GM23338 (cell line): Measurements from ENCODE around the gene CAPZB. TPM values are rescaled to one million over a fixed set of nuclear protein-coding genes. Genes with fewer than 3 reads are reported as not detected.

ENCODE experiments used
- ATAC-seq: fragments of 200-7000 bp; cut with Tn5 transposase; 3 replicates; pipeline ENCODE4 v1.9.1; 2020
- DNase-seq: peaks from one replicate; pipeline ENCODE4 v3.0.0-alpha.2; 2015; ENCODE audit warnings: low spot score
- H2AFZ ChIP-seq: fragments of 200-600 bp; sonication (generic); 2 replicates; pipeline ENCODE4 v1.8.0; 2016; ENCODE audit warnings: antibody characterized with exemption, mild to moderate bottlenecking, moderate library complexity
- H3F3A ChIP-seq: fragments of 200-600 bp; sonication (generic); replicated peaks from 2 replicates; pipeline ENCODE4 v1.8.0; 2017; ENCODE audit warnings: antibody characterized with exemption, mixed run types, low read depth
- H3K27ac ChIP-seq: fragments of 200-600 bp; sonication (generic); 2 replicates; pipeline ENCODE4 v1.6.1; 2016; ENCODE audit warnings: low read depth
- H3K27me3 ChIP-seq: fragments of 200-600 bp; sonication (generic); 2 replicates; pipeline ENCODE4 v1.8.0; 2016; ENCODE audit warnings: mild to moderate bottlenecking, mixed run types, moderate library complexity; ENCODE audit not compliant: insufficient read depth
- H3K36me3 ChIP-seq: fragments of 200-600 bp; sonication (generic); 2 replicates; pipeline ENCODE4 v1.8.0; 2016; ENCODE audit warnings: mild to moderate bottlenecking; ENCODE audit not compliant: insufficient read depth
- H3K4me1 ChIP-seq: fragments of 200-600 bp; sonication (generic); 2 replicates; pipeline ENCODE4 v1.8.0; 2016; ENCODE audit warnings: mild to moderate bottlenecking, moderate library complexity; ENCODE audit not compliant: insufficient read depth
- H3K4me2 ChIP-seq: fragments of 200-600 bp; sonication (generic); 2 replicates; pipeline ENCODE4 v1.7.1; 2017; ENCODE audit warnings: mixed run types
- H3K4me3 ChIP-seq: fragments of 200-600 bp; sonication (generic); 2 replicates; pipeline ENCODE4 v1.6.1; 2016; ENCODE audit warnings: mixed run types
- H3K79me2 ChIP-seq: fragments of 200-600 bp; sonication (generic); replicated peaks from 2 replicates; pipeline ENCODE4 v1.8.0; 2017; ENCODE audit warnings: mild to moderate bottlenecking; ENCODE audit not compliant: insufficient read depth
- H3K9me2 ChIP-seq: fragments of 200-600 bp; sonication (generic); 2 replicates; pipeline ENCODE4 v1.8.0; 2017; ENCODE audit not compliant: insufficient read depth
- H4K20me1 ChIP-seq: fragments of 200-600 bp; sonication (generic); replicated peaks from 2 replicates; pipeline ENCODE4 v1.8.0; 2017; ENCODE audit warnings: mild to moderate bottlenecking; ENCODE audit not compliant: insufficient read depth
- H3K27ac Mint-ChIP-seq: 2 replicates; pipeline ENCODE4 v1.8.0; 2020; ENCODE audit warnings: inconsistent platforms, mild to moderate bottlenecking, moderate library complexity, mixed read lengths
- H3K27me3 Mint-ChIP-seq: 3 replicates; pipeline ENCODE4 v1.8.0; 2022; ENCODE audit warnings: low read depth, mild to moderate bottlenecking, moderate library complexity, mixed read lengths, inconsistent platforms; ENCODE audit not compliant: insufficient read depth, poor library complexity
- H3K36me3 Mint-ChIP-seq: 3 replicates; pipeline ENCODE4 v1.8.0; 2021; ENCODE audit warnings: low read depth, mild to moderate bottlenecking, inconsistent platforms, moderate library complexity, mixed read lengths
- H3K4me1 Mint-ChIP-seq: 3 replicates; pipeline ENCODE4 v1.8.0; 2020; ENCODE audit warnings: mild to moderate bottlenecking, inconsistent platforms, mixed read lengths
- H3K4me3 Mint-ChIP-seq: 3 replicates; pipeline ENCODE4 v1.8.0; 2021; ENCODE audit warnings: moderate library complexity, mild to moderate bottlenecking, inconsistent platforms, mixed read lengths
- H3K9me3 Mint-ChIP-seq: 3 replicates; pipeline ENCODE4 v1.8.0; 2020; ENCODE audit warnings: moderate library complexity, mild to moderate bottlenecking, inconsistent platforms, mixed read lengths
- CREB1 ChIP-seq: fragments of 250-450 bp; sonication (Bioruptor Pico); IDR thresholded peaks from 2 replicates; pipeline ENCODE4 v1.5.0; 2020; ENCODE audit warnings: low read depth, mild to moderate bottlenecking, moderate library complexity
- CTCF ChIP-seq, 2 experiments: fragments of 200-600 bp in 1 of 2; sonication (generic) in 1 of 2; conservative IDR thresholded peaks; 2 replicates each; pipeline versions ENCODE4 v1.5.1 to v1.6.1; 2016 to 2017; ENCODE audit warnings: antibody characterized with exemption in 2 of 2, low read depth in 2 of 2, mild to moderate bottlenecking in 2 of 2, moderate library complexity in 1 of 2
- EZH2 ChIP-seq: fragments of 200-600 bp; sonication (generic); IDR thresholded peaks from one replicate; pipeline ENCODE4 v1.8.0; 2017; ENCODE audit warnings: antibody characterized with exemption, mild to moderate bottlenecking, low read depth; ENCODE audit not compliant: unreplicated experiment
- EZH2phosphoT487 ChIP-seq: fragments of 200-600 bp; sonication (generic); IDR thresholded peaks from one replicate; pipeline ENCODE4 v1.8.1; 2018; ENCODE audit warnings: antibody characterized with exemption; ENCODE audit not compliant: unreplicated experiment
- JUNB ChIP-seq: IDR thresholded peaks from one replicate; pipeline ENCODE4 v1.6.1; 2016; ENCODE audit warnings: antibody characterized with exemption; ENCODE audit not compliant: unreplicated experiment
- NANOG ChIP-seq: IDR thresholded peaks from 2 replicates; pipeline ENCODE4 v1.6.1; 2016; ENCODE audit warnings: antibody characterized with exemption, borderline replicate concordance
- POLR2AphosphoS5 ChIP-seq: IDR thresholded peaks from 2 replicates; pipeline ENCODE4 v1.6.1; 2016; ENCODE audit warnings: antibody characterized with exemption, low read depth
- STAT1 ChIP-seq: IDR thresholded peaks from one replicate; pipeline ENCODE4 v1.6.1; 2016; ENCODE audit warnings: antibody characterized with exemption; ENCODE audit not compliant: unreplicated experiment
- ZNF114 ChIP-seq: fragments of 250-450 bp; sonication (Bioruptor Pico); IDR thresholded peaks from 2 replicates; pipeline ENCODE4 v1.5.0; 2020; ENCODE audit warnings: mild to moderate bottlenecking, moderate library complexity
- ZNF331 ChIP-seq: fragments of 250-450 bp; sonication (Bioruptor Pico); IDR thresholded peaks from 2 replicates; pipeline ENCODE4 v1.5.0; 2020; ENCODE audit warnings: low read depth, mild to moderate bottlenecking, moderate library complexity
- ZNF462 ChIP-seq: fragments of 250-450 bp; sonication (Bioruptor Pico); IDR thresholded peaks from 2 replicates; pipeline ENCODE4 v1.5.0; 2020; ENCODE audit warnings: mild to moderate bottlenecking, moderate library complexity
- polyA plus RNA-seq: library from polyadenylated mRNA; unstranded; fragments of >200 nt; fragmentation: Nextera tagmentation; extraction: Ambion mirVana; gene quantifications from 2 replicates; pipeline ENCODE4 v1.2.1, GENCODE V29; 2016
- total RNA-seq: library from RNA; depleted of rRNA; stranded (reverse); fragments of >200 nt; shearing (Covaris generic); gene quantifications from 2 replicates; pipeline ENCODE4 v1.2.3, GENCODE V29; 2014
- TF ChIP-seq, protein P1 (sequence below): IDR thresholded peaks from 2 replicates; pipeline ENCODE4 v1.6.1; 2016; ENCODE audit warnings: antibody characterized with exemption
- TF ChIP-seq, protein P2 (sequence below): IDR thresholded peaks from one replicate; pipeline ENCODE4 v1.6.1; 2018; ENCODE audit warnings: antibody characterized with exemption; ENCODE audit not compliant: unreplicated experiment

CAPZB gene
- total and polyA plus RNA-seq, 2 experiments from 2014 or later: 195 to 348 TPM

GRCh38 chr1:19424651-19425570 lies 60.4 kb downstream of the CAPZB start:
- peaks cover 3% of the 10 kb centered on the region; the same call in 2 of the 3 replicates for H3K36me3 Mint-ChIP-seq
- Histone ChIP-seq H3K4me3 (no peak overlapping the region), H3K4me1 (peaks cover 15% of the 10 kb centered on the region), H3K36me3 (no peaks in the 10 kb centered on the region), H4K20me1 (peaks cover 92% of the 10 kb centered on the region), H3F3A (no peaks in the 10 kb centered on the region), H3K27ac (0 out of 2 replicates have a peak overlapping the region, but pooled peaks have one; percentile 32), H3K4me2 (no peak overlapping the region), H3K79me2 (peaks cover 100% of the 10 kb centered on the region), H3K27me3 (no peaks in the 10 kb centered on the region), H3K9me2 (no peaks in the 10 kb centered on the region), H2AFZ (no peak overlapping the region)
- H3K4me3 Mint-ChIP-seq: no peak overlapping the region
- ATAC-seq: no peak
- no peak for DNase-seq
- H3K27ac Mint-ChIP-seq: no peak overlapping the region
- no peak for TF ChIP-seq ZNF331 (CRISPR knock-in tag)
- no peak for TF ChIP-seq POLR2AphosphoS5
- no peak for TF ChIP-seq EZH2
- no peak for TF ChIP-seq ZNF462 (CRISPR knock-in tag)
- TF ChIP-seq JUNB: no peak
- no peak for TF ChIP-seq CREB1 (CRISPR knock-in tag)
- TF ChIP-seq STAT1: no peak
- TF ChIP-seq, protein P1, sequence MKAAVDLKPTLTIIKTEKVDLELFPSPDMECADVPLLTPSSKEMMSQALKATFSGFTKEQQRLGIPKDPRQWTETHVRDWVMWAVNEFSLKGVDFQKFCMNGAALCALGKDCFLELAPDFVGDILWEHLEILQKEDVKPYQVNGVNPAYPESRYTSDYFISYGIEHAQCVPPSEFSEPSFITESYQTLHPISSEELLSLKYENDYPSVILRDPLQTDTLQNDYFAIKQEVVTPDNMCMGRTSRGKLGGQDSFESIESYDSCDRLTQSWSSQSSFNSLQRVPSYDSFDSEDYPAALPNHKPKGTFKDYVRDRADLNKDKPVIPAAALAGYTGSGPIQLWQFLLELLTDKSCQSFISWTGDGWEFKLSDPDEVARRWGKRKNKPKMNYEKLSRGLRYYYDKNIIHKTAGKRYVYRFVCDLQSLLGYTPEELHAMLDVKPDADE: no peak
- TF ChIP-seq EZH2phosphoT487: no peak
- TF ChIP-seq NANOG: no peak
- TF ChIP-seq CTCF (conservative IDR thresholded peaks at IDR 0.05; ENCODE audit: low read depth in 2 of 2): no peak
- TF ChIP-seq, protein P2, sequence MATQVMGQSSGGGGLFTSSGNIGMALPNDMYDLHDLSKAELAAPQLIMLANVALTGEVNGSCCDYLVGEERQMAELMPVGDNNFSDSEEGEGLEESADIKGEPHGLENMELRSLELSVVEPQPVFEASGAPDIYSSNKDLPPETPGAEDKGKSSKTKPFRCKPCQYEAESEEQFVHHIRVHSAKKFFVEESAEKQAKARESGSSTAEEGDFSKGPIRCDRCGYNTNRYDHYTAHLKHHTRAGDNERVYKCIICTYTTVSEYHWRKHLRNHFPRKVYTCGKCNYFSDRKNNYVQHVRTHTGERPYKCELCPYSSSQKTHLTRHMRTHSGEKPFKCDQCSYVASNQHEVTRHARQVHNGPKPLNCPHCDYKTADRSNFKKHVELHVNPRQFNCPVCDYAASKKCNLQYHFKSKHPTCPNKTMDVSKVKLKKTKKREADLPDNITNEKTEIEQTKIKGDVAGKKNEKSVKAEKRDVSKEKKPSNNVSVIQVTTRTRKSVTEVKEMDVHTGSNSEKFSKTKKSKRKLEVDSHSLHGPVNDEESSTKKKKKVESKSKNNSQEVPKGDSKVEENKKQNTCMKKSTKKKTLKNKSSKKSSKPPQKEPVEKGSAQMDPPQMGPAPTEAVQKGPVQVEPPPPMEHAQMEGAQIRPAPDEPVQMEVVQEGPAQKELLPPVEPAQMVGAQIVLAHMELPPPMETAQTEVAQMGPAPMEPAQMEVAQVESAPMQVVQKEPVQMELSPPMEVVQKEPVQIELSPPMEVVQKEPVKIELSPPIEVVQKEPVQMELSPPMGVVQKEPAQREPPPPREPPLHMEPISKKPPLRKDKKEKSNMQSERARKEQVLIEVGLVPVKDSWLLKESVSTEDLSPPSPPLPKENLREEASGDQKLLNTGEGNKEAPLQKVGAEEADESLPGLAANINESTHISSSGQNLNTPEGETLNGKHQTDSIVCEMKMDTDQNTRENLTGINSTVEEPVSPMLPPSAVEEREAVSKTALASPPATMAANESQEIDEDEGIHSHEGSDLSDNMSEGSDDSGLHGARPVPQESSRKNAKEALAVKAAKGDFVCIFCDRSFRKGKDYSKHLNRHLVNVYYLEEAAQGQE: no peak
- TF ChIP-seq ZNF114 (CRISPR knock-in tag): no peak
- H3K4me1 Mint-ChIP-seq: peaks cover 26% of the 10 kb centered on the region
- peaks cover 2% of the 10 kb centered on the region for H3K27me3 Mint-ChIP-seq
- H3K9me3 Mint-ChIP-seq: no peaks in the 10 kb centered on the region
